ENCODE data around the gene TMX4. TPM values are rescaled to one million over a fixed set of nuclear protein-coding genes. Genes with fewer than 3 reads are reported as not detected.

Gene TMX4
- total and polyA plus RNA-seq, 2 donors (not counting 3 experiments of a cell fraction or from before 2014, with no cell fraction given), result 6.5 to 30.3 TPM

GRCh38 chr20:7989379-7989778 lies 30.2 kb downstream of the TMX4 start:
- DNase-seq (ENCODE audit: low read depth, low spot score) (peak; percentile 11), FAIRE-seq (no peak)
- Histone ChIP-seq H3K36me3 (ENCODE audit: control insufficient read depth in 2 of 2, extremely low read depth in 1 of 2, insufficient read depth in 2 of 2, low read length in 2 of 2) (no peaks in the 10 kb centered on the region), H3K27me3 (ENCODE audit: control insufficient read depth in 2 of 2, insufficient read depth in 2 of 2, low read length in 2 of 2) (no peaks in the 10 kb centered on the region), H3K4me1 (ENCODE audit: control insufficient read depth, extremely low read depth, insufficient read depth, low read length) (no peaks in the 10 kb centered on the region), H3K4me2 (ENCODE audit: insufficient read depth, low read length) (no peak overlapping the region), H3K9ac (replicated peaks; ENCODE audit: extremely low read depth, insufficient read depth, low read length) (no peak overlapping the region), H3K9me3 (replicated peaks; ENCODE audit: control insufficient read depth, insufficient read depth, low read length) (no peaks in the 10 kb centered on the region), H3K4me3 (replicated peaks in 1 of 3; ENCODE audit: insufficient read depth in 1 of 3, low read depth in 1 of 3, low read length in 3 of 3) (no peak overlapping the region), H3K79me2 (ENCODE audit: control insufficient read depth, insufficient read depth, low read length) (no peaks in the 10 kb centered on the region), H2AFZ (ENCODE audit: low read depth, low read length) (no peak overlapping the region), H3K9me1 (replicated peaks; ENCODE audit: control insufficient read depth, extremely low read depth, insufficient read depth, low read length) (no peaks in the 10 kb centered on the region), H4K20me1 (replicated peaks; ENCODE audit: control insufficient read depth, extremely low read depth, insufficient read depth, low read length) (no peaks in the 10 kb centered on the region), H3K27ac (ENCODE audit: insufficient read depth, low read depth, low read length) (no peak overlapping the region)
- dilution Hi-C loops (cut with MboI; ENCODE audit: extremely low pct_ligation_motif_present, low sequenced_read_pairs) (no loop called here), intact Hi-C loops (cut with micrococcal nuclease) (loop anchor here (1.0 kb wide), 1 partner anchor 53 kb away; no protein-coding TSS in a partner anchor)
- no TSS peak for BruUV-seq (replicated peaks)
- ChIA-PET POLR2A (interaction anchor here (0.7 kb wide), 1 partner anchor 891 kb away, joined by 3 read pairs; no protein-coding TSS in a partner anchor), CTCF (interaction anchor here (1.1 to 3.7 kb wide), 9 partner anchors 9 to 732 kb away, joined by 3 to 71 read pairs (median 5); no protein-coding TSS in a partner anchor)
- TF ChIP-seq CTCF (IDR thresholded peaks at IDR 0.05; ENCODE audit: extremely low read depth in 1 of 2, insufficient read depth in 1 of 2, low read depth in 1 of 2, low read length in 2 of 2) (no peak), EZH2 (IDR thresholded peaks at IDR 0.05; ENCODE audit: borderline replicate concordance, low read depth, low read length, severe bottlenecking) (no peak), GATA2 (IDR thresholded peaks at IDR 0.05; ENCODE audit: insufficient read depth, insufficient read length, low read depth, low read length) (no peak), MYC (IDR thresholded peaks at IDR 0.05; ENCODE audit: low read depth, low read length) (no peak)

- Histone ChIP-seq H3K27me3 (ENCODE audit: control insufficient read depth in 2 of 2, insufficient read depth in 2 of 2, low read length in 2 of 2) (no peaks in the 10 kb centered on the region), H3K4me2 (ENCODE audit: insufficient read depth, low read length) (no peak overlapping the region), H3K79me2 (ENCODE audit: control insufficient read depth, insufficient read depth, low read length) (no peaks in the 10 kb centered on the region), H3K9me3 (replicated peaks; ENCODE audit: control insufficient read depth, insufficient read depth, low read length) (no peaks in the 10 kb centered on the region), H4K20me1 (replicated peaks; ENCODE audit: control insufficient read depth, extremely low read depth, insufficient read depth, low read length) (no peaks in the 10 kb centered on the region), H3K4me3 (replicated peaks in 1 of 3; ENCODE audit: insufficient read depth in 1 of 3, low read depth in 1 of 3, low read length in 3 of 3) (no peak overlapping the region), H3K27ac (ENCODE audit: insufficient read depth, low read depth, low read length) (no peak overlapping the region), H3K36me3 (ENCODE audit: control insufficient read depth in 2 of 2, extremely low read depth in 1 of 2, insufficient read depth in 2 of 2, low read length in 2 of 2) (peaks cover 3 to 6% of the 10 kb centered on the region in 2 experiments), H3K9me1 (replicated peaks; ENCODE audit: control insufficient read depth, extremely low read depth, insufficient read depth, low read length) (no peaks in the 10 kb centered on the region), H3K4me1 (ENCODE audit: control insufficient read depth, extremely low read depth, insufficient read depth, low read length) (no peaks in the 10 kb centered on the region), H3K9ac (replicated peaks; ENCODE audit: extremely low read depth, insufficient read depth, low read length) (no peak overlapping the region), H2AFZ (ENCODE audit: low read depth, low read length) (no peak overlapping the region)
- intact Hi-C loops (cut with micrococcal nuclease), result no loop called here
- dilution Hi-C loops (cut with MboI; ENCODE audit: extremely low pct_ligation_motif_present, low sequenced_read_pairs), result no loop called here
- no TSS peak for BruUV-seq (replicated peaks)
- FAIRE-seq (peak; percentile 24), DNase-seq (ENCODE audit: low read depth, low spot score) (no peak)
- CTCF ChIA-PET, result no interaction called here
- TF ChIP-seq MAX (IDR thresholded peaks at IDR 0.05; ENCODE audit: insufficient read depth, insufficient read length) (no peak), EZH2 (IDR thresholded peaks at IDR 0.05; ENCODE audit: borderline replicate concordance, low read depth, low read length, severe bottlenecking) (no peak)
- POLR2A ChIA-PET, result no interaction called here
Observed at GRCh38 chr20:7985916-7986315, 33.6 kb downstream of the TMX4 start.

Measured in endothelial cell of umbilical vein (primary cell).